NCI-H2107 treated with DMSO at 0.1 percent for 48 hours (cell line): ENCODE data around the gene OSBPL8.

Experiments used
- DNase-seq: peaks from one replicate; lab custom pipeline; 2025; ENCODE audit not compliant: unreplicated experiment; lab: John Stamatoyannopoulos, UW

The OSBPL8 gene, protein sequence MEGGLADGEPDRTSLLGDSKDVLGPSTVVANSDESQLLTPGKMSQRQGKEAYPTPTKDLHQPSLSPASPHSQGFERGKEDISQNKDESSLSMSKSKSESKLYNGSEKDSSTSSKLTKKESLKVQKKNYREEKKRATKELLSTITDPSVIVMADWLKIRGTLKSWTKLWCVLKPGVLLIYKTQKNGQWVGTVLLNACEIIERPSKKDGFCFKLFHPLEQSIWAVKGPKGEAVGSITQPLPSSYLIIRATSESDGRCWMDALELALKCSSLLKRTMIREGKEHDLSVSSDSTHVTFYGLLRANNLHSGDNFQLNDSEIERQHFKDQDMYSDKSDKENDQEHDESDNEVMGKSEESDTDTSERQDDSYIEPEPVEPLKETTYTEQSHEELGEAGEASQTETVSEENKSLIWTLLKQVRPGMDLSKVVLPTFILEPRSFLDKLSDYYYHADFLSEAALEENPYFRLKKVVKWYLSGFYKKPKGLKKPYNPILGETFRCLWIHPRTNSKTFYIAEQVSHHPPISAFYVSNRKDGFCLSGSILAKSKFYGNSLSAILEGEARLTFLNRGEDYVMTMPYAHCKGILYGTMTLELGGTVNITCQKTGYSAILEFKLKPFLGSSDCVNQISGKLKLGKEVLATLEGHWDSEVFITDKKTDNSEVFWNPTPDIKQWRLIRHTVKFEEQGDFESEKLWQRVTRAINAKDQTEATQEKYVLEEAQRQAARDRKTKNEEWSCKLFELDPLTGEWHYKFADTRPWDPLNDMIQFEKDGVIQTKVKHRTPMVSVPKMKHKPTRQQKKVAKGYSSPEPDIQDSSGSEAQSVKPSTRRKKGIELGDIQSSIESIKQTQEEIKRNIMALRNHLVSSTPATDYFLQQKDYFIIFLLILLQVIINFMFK

DNA sequence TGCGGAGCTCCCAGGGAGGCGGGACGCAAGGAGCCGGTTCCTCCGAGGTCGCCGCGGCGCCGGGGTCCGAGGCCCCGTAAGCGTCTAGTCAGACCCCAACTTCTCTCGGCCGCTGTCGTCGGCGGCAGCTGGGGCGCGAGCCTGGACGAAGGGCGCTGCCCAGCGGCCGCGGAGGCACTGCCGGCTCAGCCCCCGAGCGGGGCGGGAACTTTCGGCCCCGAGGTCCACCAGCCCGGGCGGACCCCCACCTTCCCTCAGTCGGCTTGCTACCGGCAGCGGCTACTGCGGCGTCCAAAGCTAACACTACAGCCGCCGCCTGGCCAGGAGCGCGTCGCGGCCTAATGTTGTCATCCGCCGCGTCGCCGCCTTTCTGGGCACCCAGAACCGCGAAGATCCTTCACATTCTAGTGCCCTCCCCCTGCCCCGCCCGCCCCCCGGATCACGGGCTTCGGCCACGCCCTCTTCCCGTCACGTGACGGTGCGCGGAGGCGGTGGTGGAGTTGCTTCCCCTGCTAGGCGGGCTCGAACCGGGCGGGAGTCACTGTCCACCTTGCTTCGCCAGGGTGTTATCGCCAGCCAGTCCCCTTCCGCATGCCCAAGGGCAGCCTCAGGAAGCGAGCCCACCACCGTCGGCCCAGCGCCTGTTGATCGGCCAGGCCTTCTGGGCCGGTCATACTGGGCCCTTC is at the start of gene OSBPL8:
Gene OSBPL8 (minus strand): TSS at position 372 of the 686 bp plus-strand sequence. CDS start 72,220 bp downstream, outside the sequence.
- DNase-seq = peak; percentile 68

DNA sequence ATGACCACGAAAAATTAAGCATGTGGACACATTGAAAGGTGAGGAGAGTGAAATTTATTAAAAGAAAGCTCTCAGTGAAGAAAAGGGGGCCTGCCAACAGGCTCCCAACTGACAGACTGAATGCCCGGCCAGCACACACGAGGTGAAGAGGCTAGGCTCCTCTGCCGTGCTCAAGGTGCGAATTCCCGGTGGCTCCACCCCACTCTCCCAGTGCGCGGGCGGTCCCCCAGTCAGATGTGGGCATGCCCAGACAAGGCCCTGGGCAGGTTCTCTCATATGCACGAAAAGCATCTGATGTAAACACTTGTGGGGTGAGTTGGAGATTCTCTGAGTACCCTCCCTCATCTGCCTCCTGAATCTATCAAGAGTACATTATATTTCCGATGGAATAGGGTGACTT is 48.5 kb upstream of the OSBPL8 start:
- no peak for DNase-seq

DNA sequence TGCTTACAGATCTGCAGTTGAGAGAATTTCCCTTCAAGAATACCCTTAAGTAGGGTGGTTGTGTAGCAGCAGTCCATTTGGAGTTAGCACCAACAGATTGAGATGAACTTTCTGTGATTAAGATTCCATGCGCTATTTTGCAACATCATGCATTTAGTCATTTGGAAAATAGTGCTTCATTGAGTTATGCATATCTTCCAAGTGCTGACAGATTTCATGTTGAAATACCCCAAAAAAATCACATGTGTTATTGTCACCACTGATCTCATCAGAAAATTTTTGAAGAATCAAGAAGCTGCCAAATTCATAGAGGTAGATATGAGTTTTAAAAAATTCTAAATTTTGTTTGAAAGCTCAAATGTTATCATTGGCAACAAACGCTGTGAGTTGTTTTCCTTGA is 35.5 kb upstream of the OSBPL8 start:
- no peak for DNase-seq

DNA sequence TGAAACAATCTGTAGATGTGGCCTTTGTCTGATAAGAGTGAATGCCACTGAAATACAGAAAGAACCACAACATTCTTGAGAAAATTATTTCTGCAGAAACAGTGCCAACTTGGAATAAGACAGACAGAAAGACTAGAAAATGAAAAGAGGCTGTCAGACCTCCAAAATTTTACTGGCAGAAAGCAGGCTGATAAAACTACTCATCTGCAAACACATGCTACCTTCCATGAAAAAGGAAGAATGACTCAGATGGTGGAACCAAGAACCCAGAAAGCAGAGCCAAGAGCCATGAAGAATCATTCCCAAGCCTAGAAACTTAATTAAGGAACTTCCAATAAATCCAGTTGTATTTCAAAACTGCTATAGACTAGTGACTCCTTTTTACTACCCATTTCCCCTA is 31.9 kb upstream of the OSBPL8 start:
- no peak for DNase-seq

DNA sequence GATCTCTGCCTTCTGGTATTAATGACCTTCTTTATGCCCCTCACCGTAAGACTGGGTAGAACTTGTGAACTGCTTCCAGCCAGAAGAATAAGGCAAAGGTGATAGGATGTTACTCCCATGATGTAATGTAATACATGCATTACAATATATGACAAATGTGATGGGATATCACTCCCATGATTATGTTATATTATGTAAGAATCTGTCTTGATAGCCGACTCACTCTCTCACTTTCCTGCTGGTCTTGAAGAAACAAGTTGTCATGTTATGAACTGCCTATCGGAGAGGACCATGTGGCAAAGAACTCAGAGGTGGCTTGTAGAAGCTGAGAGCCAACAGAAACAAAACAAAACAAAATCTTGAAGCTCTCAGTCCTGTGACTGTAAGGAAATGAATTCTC is 30.6 kb upstream of the OSBPL8 start:
- DNase-seq = no peak

DNA sequence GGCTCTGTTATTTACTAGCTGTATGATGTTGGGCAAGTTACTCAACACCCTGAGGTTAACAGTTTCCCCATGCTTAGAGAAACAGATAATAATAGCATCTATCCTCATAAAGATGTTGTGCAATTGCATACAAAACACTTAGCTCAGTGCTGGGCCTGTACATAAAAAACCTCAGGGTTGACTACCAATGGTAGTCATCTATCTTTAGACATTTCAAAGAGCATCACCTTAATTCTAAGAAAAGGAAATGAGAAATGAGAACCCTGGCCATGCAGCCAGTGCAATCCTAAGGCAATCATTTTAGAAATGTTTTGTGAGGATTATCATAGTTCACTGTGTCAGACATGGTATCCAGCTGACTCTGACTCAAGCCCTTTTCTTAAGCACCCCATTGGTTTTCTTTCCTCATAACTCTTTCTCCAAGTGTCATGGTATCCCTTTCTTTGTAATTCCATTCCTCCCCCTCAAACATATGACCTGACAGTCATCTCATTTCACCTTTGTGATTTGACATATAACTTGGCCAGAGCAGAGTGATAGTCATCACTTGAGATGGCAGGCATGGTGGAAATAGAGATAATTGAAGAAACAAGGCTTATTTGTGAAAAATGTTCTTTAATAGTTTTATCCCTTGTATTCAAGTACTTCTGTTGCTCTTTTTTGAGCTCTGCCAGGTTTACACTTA is 29.5 kb upstream of the OSBPL8 start:
- DNase-seq = no peak

DNA sequence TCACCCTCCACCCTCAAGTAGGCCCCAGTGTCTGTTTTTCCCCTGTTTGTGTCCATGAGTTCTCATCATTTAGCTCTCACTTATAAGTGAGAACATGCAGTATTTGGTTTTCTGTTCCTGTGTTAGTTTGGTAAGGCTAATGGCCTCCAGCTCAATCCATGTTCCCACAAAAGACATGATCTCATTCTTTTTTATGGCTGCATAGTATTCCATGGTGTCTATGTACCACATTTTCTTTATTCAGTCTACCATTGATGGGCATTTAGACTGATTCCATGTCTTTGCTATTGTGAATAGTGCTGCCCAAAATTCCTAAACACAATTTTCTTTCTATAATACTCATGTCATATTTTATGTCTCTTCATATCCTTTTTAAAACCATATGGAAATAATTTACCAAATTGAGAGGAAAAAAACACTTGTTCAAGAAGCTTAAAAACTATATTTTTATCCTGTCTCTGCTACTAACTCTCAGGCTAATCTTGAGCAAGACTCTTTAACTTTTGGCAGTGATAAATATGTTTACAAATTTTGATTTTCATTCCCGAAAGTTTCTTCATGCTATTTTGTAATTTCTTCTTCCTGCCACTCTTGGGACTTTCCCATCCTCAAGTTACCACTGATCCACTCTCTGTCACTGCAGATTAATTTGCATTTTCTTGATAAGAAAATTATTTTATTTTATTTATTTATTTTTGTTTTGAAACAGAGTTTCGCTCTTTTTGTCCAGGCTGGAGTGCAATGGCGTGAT is 28.0 kb upstream of the OSBPL8 start:
- no peak for DNase-seq

DNA sequence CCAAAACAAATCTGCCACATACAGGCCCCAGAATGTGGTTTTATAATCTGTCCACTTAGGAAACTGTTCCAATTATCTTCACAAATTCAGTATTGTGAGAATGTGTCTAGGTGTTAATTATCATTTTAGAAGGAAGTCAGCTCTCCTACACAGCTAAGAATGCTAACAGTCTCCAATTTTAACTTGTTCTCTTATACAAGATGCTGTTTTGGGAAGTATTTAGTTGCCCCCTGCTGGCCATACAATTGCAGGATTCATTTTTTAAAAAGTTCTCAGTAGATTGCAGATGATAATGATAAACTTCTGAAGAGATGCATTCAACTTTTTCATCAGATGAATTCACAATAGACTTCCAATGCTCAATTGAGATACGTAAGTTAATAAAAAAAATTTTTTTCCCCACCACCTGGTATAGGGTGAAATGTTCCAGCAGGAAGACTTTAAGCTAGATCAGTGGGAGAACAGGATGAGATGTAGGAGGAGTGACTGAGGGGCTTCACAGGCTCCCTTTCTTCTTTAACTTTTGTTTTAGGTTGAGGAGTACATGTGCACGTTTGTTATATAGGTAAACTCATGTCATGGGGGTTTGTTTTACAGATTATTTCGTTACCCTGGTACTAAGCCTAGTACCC is 27.3 kb upstream of the OSBPL8 start:
- peak; percentile 2 for DNase-seq

DNA sequence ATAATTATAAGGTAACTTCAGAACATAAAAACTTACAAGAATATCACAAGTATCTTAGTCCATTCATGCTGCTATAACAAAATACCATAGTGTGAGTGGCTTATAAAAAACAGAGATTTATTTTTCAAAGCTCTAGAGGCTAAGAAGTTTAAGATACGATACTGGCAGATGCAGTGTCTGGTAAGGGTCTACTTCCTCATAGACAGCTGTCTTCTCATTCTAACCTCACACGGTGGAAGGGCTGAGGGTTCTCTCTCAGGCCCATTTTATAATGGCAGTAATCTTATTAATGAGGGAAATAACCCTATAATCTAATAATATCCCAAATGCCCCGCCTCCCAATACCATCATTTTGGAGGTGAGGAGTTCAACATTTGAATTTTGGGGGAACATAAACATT is 23.7 kb upstream of the OSBPL8 start:
- DNase-seq = no peak

DNA sequence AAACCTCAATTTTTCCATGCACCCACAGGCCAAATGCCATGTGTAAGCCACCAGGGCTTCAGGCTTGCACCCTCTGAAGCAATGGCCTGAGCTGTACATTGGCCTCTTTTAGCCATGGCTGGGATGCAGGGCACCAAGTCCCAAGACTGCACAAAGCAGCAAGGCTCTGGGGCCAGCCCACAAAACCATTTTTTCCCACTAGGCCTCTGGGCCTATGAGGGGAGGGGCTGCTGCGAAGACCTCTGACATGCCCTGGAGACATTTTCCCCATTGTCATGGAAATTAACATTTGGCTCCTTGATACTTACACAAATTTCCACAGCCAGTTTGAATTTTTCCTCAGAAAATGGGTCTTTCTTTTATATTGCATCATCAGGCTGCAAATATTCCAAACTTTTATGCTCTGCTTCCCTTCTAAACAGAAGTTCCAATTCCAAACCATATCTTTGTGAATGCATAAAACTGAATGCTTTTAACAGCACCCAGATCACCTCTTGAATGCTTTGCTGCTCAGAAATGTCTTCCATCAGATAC is 14.3 kb upstream of the OSBPL8 start:
- no peak for DNase-seq

DNA sequence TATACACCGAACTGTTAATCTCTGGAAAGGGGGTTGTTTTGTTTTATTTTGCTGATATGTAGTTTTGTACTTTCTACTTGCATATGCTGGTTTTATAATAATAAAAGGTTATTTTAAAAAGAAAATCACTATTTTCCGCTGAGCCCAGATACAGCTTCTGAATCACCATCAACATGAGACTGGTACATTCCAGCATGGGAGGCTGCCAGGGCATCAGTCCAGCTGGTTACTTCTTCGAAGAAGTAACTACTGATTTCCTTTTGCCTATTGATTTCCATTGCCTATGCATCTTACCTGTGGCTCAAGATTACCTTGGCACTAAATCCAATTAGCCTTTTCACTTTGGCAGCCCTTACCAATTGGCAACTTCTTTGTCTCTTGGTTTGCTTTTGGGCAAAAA is 11.7 kb upstream of the OSBPL8 start:
- no peak for DNase-seq

DNA sequence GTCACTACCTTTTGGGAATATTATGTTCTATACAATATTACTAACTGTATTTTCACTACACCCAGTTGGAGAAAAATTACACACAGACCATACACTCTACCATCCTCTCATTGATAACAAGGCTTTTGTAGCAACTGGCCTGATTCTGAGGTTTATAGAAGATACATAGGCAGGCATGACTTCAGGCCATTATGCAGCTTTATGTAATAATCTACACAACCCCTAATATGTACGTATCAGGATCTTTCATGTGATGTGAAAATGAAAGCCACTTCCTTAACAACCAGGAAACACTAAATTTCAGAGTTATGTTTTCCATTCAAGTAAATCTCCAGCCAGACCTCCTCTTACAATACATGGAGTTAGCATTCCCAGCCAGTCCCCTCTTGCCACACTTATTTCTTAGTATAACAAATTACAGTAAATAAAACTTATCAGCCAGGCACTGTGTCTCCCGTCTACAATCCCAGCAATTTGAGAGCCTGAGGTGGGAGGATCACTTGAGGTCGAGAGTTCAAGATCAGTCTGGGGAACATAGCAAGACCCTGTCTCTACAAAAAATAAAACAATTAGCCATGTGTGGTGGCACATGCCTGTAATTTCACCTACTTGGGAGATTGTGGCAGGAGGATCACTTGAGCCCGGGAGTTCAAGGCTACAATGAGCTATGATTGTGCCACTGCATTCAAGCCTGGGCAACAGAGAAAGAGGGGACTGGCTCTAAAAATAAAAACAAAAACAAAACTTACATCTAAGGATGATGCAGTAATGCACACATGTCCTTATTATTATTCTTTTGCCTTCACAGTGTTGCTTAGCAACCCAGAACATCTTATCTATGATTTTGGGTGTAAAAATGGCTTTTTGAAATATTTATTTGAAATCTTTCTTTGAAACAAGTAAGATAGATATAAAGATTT is 10.4 kb upstream of the OSBPL8 start:
- no peak for DNase-seq

DNA sequence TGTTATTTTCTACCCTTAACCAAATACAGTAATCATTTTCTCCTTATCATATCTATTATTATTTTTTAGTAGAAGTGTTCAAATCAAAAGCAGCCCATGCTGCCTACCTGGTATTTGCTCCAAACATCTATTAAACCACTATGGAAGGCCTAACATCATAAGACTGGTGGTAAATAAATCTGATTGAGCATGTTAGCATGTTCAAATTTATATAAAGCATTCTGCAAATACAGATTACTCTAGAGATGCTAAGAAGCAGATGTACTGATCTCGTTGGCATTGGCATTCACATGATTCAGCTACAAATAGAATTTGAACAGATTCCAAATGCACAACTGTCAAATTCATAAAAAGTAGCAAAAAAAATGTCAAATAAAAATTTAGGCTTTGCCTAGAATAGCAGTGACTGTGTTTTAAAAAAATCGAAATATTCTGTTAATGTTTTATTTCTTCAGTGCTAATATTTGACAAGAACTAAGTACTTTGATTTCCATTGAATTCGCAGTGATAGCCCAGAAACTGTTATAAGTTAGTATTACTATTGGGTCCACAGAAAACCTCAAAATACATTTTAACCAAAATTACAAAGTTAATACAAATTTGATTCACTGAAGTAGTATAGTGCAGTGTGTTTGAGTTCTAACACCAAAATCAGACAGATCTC is 9.4 kb upstream of the OSBPL8 start:
- no peak for DNase-seq

DNA sequence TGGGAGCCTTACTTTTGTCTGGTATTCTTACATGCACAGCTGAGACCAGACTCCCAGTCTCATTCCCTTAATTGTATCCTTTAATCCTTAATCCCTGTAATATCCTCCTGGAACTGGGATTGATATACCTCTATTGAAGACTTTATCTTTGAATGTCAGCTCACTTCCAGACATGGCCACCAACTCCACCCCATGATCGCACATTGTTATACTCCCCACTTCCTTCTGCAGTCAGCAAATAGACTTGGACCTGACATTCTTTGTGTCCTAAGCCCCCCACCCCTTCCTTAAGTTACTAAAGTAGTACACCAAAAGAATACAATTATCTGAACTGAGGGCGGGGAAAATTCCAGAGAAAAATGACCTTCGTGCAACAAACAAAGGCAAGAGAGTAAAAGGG is 8.6 kb upstream of the OSBPL8 start:
- DNase-seq = no peak

DNA sequence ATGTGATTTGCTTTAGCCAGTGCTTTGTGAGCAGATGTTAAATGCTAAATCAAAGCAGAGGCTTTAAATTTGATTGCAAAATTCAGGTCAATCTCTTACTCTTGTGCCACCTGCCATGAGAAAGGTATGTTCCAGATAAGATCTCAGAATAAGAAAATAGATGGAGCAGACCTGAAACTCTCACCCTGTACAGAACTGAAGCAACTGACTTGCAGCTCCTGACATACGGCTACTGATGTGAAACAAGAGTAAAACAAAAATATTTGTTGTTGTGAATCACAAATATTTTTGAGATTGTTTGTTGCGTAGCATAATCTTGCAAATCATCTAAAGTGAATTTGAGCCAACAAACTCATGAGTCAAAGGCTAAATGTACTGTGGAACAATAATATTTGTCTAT is 3.5 kb upstream of the OSBPL8 start:
- DNase-seq = no peak

DNA sequence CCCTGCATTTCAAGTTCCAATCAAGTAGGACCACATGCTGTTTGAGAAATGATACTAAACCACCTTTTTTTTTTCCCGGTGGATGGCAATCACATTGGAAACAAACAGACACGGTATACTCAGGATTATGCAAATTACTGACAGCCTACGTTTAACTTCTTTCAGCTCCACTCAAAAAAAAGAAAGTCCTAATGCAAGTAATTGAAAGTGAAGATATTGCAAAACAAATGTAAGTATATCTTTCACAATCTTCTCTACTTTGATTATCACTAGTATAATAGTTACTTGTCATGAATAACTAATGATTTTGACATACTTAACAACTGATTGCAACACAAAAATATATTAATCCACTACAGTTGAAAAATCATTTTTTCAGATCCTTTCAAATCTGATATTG is 2.6 kb upstream of the OSBPL8 start:
- no peak for DNase-seq

DNA sequence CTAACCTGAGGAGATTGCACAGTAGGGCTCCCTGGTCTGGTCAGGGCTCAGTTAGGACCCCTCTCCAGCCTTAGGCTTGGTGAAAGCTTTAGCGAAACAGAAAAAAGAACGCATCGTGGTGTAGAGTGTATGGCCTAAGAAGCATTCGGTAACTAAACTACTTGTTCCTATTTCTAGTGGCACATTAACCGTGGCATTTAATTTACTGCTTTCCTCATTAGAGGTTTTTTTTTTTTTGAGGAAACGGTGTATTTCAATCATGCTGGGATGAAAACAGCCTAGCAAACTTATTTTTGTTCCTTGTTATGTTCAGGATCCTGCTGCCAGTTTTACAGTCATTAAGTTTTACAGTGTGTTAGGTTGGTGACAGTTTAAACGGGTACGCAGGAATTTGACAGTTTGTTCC is 518 bp upstream of the OSBPL8 start:
- no peak for DNase-seq
